HG02763 (cell line): ENCODE data around the gene B4GALT4.
"Not testable (repeated sequence)": the region's sequence is repeated elsewhere in the genome, so short reads cannot be mapped to it uniquely, and the experiment has no call there.

Source experiments
- ATAC-seq: cut with Tn5 transposase; IDR thresholded peaks from one replicate; pipeline ENCODE4 v1.9.1; 2021; ENCODE audit warnings: mild to moderate bottlenecking, moderate library complexity; ENCODE audit not compliant: unreplicated experiment

B4GALT4 gene

GRCh38 chr3:119240591-119241434, at the start of gene B4GALT4:
B4GALT4 (minus strand) TSS chr3:119240878; CDS start chr3:119230099, 10,779 bp downstream.
- ATAC-seq = peak; percentile 88

- ATAC-seq = no peak
Measured at GRCh38 chr3:119289404-119289770, 48.7 kb upstream of the B4GALT4 start.

- no peak for ATAC-seq
Measured at GRCh38 chr3:119288669-119289403, 48.2 kb upstream of the B4GALT4 start.

- ATAC-seq = no peak
Measured at GRCh38 chr3:119279584-119280243, 39.0 kb upstream of the B4GALT4 start.

GRCh38 chr3:119279101-119279554, 38.5 kb upstream of the B4GALT4 start:
- no peak for ATAC-seq

GRCh38 chr3:119276680-119277079, 36.0 kb upstream of the B4GALT4 start:
- ATAC-seq = no peak

GRCh38 chr3:119270212-119270611, 29.5 kb upstream of the B4GALT4 start:
- not testable (repeated sequence) for ATAC-seq

GRCh38 chr3:119261055-119261454, 20.4 kb upstream of the B4GALT4 start:
- ATAC-seq = no peak

GRCh38 chr3:119259821-119260220, 19.1 kb upstream of the B4GALT4 start:
- no peak for ATAC-seq

GRCh38 chr3:119258915-119259314, 18.2 kb upstream of the B4GALT4 start:
- ATAC-seq = peak; percentile 95

- peak; percentile 50 for ATAC-seq
Measured at GRCh38 chr3:119257654-119258410, 17.2 kb upstream of the B4GALT4 start.

- no peak for ATAC-seq
Measured at GRCh38 chr3:119257111-119257510, 16.4 kb upstream of the B4GALT4 start.

- ATAC-seq = no peak
Measured at GRCh38 chr3:119255214-119255613, 14.5 kb upstream of the B4GALT4 start.

- ATAC-seq = no peak
Measured at GRCh38 chr3:119245778-119246177, 5.1 kb upstream of the B4GALT4 start.

- ATAC-seq = no peak
Measured at GRCh38 chr3:119243712-119244111, 3.0 kb upstream of the B4GALT4 start.

- ATAC-seq = not testable (repeated sequence)
Measured at GRCh38 chr3:119243058-119243529, 2.4 kb upstream of the B4GALT4 start.

- ATAC-seq = not testable (repeated sequence)
Measured at GRCh38 chr3:119242387-119243057, 1.8 kb upstream of the B4GALT4 start.

GRCh38 chr3:119240101-119240590, 532 bp downstream of the B4GALT4 start:
- peak; percentile 8 for ATAC-seq

- no peak for ATAC-seq
Measured at GRCh38 chr3:119239206-119239820, 1.4 kb downstream of the B4GALT4 start.
